HepG2 (cell line): Measurements from ENCODE around the gene PLK5. TPM values are rescaled to one million over a fixed set of nuclear protein-coding genes. Genes with fewer than 3 reads are reported as not detected.

ENCODE experiments used
- ATF7-NPFF ChIP-seq: sonication (generic); formaldehyde crosslinking; IDR thresholded peaks from 2 replicates; pipeline ENCODE4 v1.8.1; 2023; ENCODE audit warnings: mild to moderate bottlenecking, low read depth, missing genetic modification reagents, moderate library complexity
- ELF1 ChIP-seq: sonication (generic); formaldehyde crosslinking; IDR thresholded peaks from 2 replicates; pipeline ENCODE4 v1.4.0; 2020; ENCODE audit warnings: missing genetic modification reagents
- GFI1 ChIP-seq: sonication (generic); formaldehyde crosslinking; IDR thresholded peaks from 2 replicates; pipeline ENCODE4 v1.5.0; 2020; ENCODE audit warnings: missing genetic modification reagents, mild to moderate bottlenecking, borderline replicate concordance
- HDAC2 ChIP-seq: sonication (generic); formaldehyde crosslinking; IDR thresholded peaks from 2 replicates; pipeline ENCODE4 v1.4.0; 2020; ENCODE audit warnings: missing genetic modification reagents
- KLF9 ChIP-seq: IDR thresholded peaks from 2 replicates; pipeline ENCODE4 v1.6.1; 2016; ENCODE audit warnings: low read depth
- MEIS1 ChIP-seq: sonication (generic); formaldehyde crosslinking; IDR thresholded peaks from 2 replicates; pipeline ENCODE4 v1.9.0; 2021; ENCODE audit warnings: mild to moderate bottlenecking, missing genetic modification reagents, moderate library complexity, borderline replicate concordance
- TEAD3 ChIP-seq: optimal IDR thresholded peaks from 2 replicates; pipeline ENCODE3; 2016; ENCODE audit warnings: borderline replicate concordance
- TGIF2 ChIP-seq: IDR thresholded peaks from 2 replicates; pipeline ENCODE4 v1.6.1; 2016; ENCODE audit warnings: control low read depth, missing compliant biosample characterization
- ZKSCAN8 ChIP-seq: IDR thresholded peaks from 2 replicates; pipeline ENCODE4 v1.6.1; 2016; ENCODE audit warnings: borderline replicate concordance, missing genetic modification reagents, missing compliant biosample characterization
- ZNF138 ChIP-seq: sonication (generic); formaldehyde crosslinking; IDR thresholded peaks from 2 replicates; pipeline ENCODE4 v1.5.0; 2020; ENCODE audit warnings: mild to moderate bottlenecking, low read depth, missing genetic modification reagents
- ZNF143 ChIP-seq: sonication (generic); formaldehyde crosslinking; IDR thresholded peaks from 2 replicates; pipeline ENCODE4 v1.4.0; 2020; ENCODE audit warnings: missing genetic modification reagents
- ZNF20 ChIP-seq: sonication (generic); formaldehyde crosslinking; IDR thresholded peaks from 2 replicates; pipeline ENCODE4 v1.4.0; 2020; ENCODE audit warnings: mild to moderate bottlenecking, moderate library complexity, missing genetic modification reagents
- ZNF34 ChIP-seq: sonication (generic); formaldehyde crosslinking; IDR thresholded peaks from 2 replicates; pipeline ENCODE4 v1.4.0; 2020; ENCODE audit warnings: mild to moderate bottlenecking, missing genetic modification reagents, borderline replicate concordance
- ZNF572 ChIP-seq: sonication (generic); formaldehyde crosslinking; IDR thresholded peaks from 2 replicates; pipeline ENCODE4 v1.5.1; 2020; ENCODE audit warnings: mild to moderate bottlenecking, missing genetic modification reagents
- ZNF7 ChIP-seq: IDR thresholded peaks from 2 replicates; pipeline ENCODE4 v1.6.1; 2016; ENCODE audit warnings: missing biosample characterization, missing genetic modification reagents
- ZNF747 ChIP-seq: sonication (generic); formaldehyde crosslinking; IDR thresholded peaks from 2 replicates; pipeline ENCODE4 v1.8.1; 2023; ENCODE audit warnings: missing genetic modification reagents, mild to moderate bottlenecking, borderline replicate concordance
- ZNF839 ChIP-seq: sonication (generic); formaldehyde crosslinking; IDR thresholded peaks from 2 replicates; pipeline ENCODE4 v1.4.0; 2020; ENCODE audit warnings: missing genetic modification reagents, mild to moderate bottlenecking, borderline replicate concordance
- polyA plus RNA-seq, 8 experiments: library from polyadenylated mRNA; depleted of rRNA in 3 of 8; stranded (reverse) in 7 of 8; unstranded in 1 of 8; fragments of >200 nt; fragmentation: Illumina TruSeq in 4 of 8; extraction: Trizol in 4 of 8; gene quantifications; 2 replicates each; pipeline versions ENCODE4 v1.2.1 to v1.2.3, GENCODE V29; 2011 to 2016; ENCODE audit warnings: low read depth in 4 of 8, missing spikeins in 1 of 8, mixed read lengths in 1 of 8; ENCODE audit not compliant: insufficient read depth in 1 of 8
- total RNA-seq, 5 experiments: library from RNA; depleted of rRNA; stranded (reverse); fragments of >200 nt; fragmentation: Illumina TruSeq; extraction: Trizol; gene quantifications; 2 replicates each; pipeline ENCODE4 v1.2.3, GENCODE V29; 2016; ENCODE audit warnings: low read depth in 1 of 5
- TF ChIP-seq, protein P1 (sequence below): sonication (generic); formaldehyde crosslinking; IDR thresholded peaks from 2 replicates; pipeline ENCODE4 v1.4.0; 2020; ENCODE audit warnings: missing genetic modification reagents
- TF ChIP-seq, protein P2 (sequence below): sonication (generic); formaldehyde crosslinking; IDR thresholded peaks from 2 replicates; pipeline ENCODE4 v1.4.0; 2020; ENCODE audit warnings: missing genetic modification reagents, borderline replicate concordance
- TF ChIP-seq, protein P3 (sequence below): sonication (generic); formaldehyde crosslinking; conservative IDR thresholded peaks from 2 replicates; pipeline ENCODE4 v1.8.1; 2023; ENCODE audit warnings: missing genetic modification reagents
- TF ChIP-seq, protein P4 (sequence below): IDR thresholded peaks from 2 replicates; pipeline ENCODE4 v1.6.1; 2012; ENCODE audit warnings: low read depth, low read length, improper control_type of control experiment

The PLK5 gene
- total and polyA plus RNA-seq, 2 of the 13 experiments (the other 11 are each of a cell fraction or from before 2014, with no cell fraction given) = not detected

DNA sequence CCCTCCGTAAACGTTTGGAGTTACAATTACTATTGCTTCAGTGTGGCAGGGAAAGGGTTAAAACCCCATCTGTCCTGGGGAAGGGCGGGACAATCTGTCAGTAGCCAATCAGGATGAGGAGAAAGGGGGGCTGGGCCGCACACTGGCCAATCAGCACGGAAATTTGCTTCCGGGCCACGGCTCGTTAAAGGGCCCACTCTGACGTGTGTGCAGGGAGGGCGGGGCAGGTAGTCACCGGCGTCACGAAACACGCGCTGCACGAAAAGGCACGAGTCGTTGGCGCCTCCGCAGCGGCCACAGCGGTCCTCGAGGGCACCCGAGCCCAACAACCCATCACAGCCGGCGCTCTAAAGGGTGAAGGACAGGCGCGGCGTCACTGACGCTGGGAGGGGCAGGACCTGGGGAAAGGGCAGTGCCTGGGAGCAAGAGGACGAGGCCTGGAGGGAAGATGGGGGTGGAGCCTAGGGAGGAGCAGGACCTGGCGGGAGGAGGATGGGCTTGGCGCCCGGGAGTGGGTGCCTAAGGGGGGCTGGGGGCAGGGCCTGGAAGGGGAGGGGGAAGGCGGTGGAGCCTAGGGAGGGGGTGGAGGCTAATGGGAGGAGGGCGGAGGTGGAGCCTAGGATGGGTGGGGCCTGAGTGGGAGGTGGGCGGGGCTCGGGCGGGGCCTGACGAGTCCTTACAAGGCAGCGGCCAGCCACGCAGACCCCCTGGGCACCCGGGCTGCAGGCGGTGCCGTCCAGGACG lies 15.9 kb upstream of the PLK5 start (continued):
- TF ChIP-seq, protein P1, sequence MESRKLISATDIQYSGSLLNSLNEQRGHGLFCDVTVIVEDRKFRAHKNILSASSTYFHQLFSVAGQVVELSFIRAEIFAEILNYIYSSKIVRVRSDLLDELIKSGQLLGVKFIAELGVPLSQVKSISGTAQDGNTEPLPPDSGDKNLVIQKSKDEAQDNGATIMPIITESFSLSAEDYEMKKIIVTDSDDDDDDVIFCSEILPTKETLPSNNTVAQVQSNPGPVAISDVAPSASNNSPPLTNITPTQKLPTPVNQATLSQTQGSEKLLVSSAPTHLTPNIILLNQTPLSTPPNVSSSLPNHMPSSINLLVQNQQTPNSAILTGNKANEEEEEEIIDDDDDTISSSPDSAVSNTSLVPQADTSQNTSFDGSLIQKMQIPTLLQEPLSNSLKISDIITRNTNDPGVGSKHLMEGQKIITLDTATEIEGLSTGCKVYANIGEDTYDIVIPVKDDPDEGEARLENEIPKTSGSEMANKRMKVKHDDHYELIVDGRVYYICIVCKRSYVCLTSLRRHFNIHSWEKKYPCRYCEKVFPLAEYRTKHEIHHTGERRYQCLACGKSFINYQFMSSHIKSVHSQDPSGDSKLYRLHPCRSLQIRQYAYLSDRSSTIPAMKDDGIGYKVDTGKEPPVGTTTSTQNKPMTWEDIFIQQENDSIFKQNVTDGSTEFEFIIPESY = peak; percentile 87
- no peak for TF ChIP-seq KLF9 (CRISPR knock-in tag)
- TF ChIP-seq ZKSCAN8 (CRISPR knock-in tag) = no peak
- TF ChIP-seq, protein P2, sequence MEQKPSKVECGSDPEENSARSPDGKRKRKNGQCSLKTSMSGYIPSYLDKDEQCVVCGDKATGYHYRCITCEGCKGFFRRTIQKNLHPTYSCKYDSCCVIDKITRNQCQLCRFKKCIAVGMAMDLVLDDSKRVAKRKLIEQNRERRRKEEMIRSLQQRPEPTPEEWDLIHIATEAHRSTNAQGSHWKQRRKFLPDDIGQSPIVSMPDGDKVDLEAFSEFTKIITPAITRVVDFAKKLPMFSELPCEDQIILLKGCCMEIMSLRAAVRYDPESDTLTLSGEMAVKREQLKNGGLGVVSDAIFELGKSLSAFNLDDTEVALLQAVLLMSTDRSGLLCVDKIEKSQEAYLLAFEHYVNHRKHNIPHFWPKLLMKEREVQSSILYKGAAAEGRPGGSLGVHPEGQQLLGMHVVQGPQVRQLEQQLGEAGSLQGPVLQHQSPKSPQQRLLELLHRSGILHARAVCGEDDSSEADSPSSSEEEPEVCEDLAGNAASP = no peak
- TF ChIP-seq ZNF747 (CRISPR knock-in tag) = no peak
- TF ChIP-seq, protein P3, sequence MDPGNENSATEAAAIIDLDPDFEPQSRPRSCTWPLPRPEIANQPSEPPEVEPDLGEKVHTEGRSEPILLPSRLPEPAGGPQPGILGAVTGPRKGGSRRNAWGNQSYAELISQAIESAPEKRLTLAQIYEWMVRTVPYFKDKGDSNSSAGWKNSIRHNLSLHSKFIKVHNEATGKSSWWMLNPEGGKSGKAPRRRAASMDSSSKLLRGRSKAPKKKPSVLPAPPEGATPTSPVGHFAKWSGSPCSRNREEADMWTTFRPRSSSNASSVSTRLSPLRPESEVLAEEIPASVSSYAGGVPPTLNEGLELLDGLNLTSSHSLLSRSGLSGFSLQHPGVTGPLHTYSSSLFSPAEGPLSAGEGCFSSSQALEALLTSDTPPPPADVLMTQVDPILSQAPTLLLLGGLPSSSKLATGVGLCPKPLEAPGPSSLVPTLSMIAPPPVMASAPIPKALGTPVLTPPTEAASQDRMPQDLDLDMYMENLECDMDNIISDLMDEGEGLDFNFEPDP (CRISPR knock-in tag) = no peak
- TF ChIP-seq ELF1 (CRISPR knock-in tag) = peak; percentile 57
- TF ChIP-seq ZNF839 (CRISPR knock-in tag) = no peak
- TF ChIP-seq, protein P4, sequence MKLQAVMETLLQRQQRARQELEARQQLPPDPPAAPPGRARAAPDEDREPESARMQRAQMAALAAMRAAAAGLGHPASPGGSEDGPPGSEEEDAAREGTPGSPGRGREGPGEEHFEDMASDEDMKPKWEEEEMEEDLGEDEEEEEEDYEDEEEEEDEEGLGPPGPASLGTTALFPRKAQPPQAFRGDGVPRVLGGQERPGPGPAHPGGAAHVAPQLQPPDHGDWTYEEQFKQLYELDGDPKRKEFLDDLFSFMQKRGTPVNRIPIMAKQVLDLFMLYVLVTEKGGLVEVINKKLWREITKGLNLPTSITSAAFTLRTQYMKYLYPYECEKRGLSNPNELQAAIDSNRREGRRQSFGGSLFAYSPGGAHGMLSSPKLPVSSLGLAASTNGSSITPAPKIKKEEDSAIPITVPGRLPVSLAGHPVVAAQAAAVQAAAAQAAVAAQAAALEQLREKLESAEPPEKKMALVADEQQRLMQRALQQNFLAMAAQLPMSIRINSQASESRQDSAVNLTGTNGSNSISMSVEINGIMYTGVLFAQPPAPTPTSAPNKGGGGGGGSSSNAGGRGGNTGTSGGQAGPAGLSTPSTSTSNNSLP = no peak
- no peak for TF ChIP-seq ATF7-NPFF
- no peak for TF ChIP-seq GFI1 (CRISPR knock-in tag)
- no peak for TF ChIP-seq ZNF572 (CRISPR knock-in tag)
- no peak for TF ChIP-seq ZNF34 (CRISPR knock-in tag)
- no peak for TF ChIP-seq HDAC2
- TF ChIP-seq ZNF20 (CRISPR knock-in tag) = no peak
- no peak for TF ChIP-seq ZNF138 (CRISPR knock-in tag)
- no peak for TF ChIP-seq TGIF2 (CRISPR knock-in tag)
- TF ChIP-seq MEIS1 (CRISPR knock-in tag) = no peak
- TF ChIP-seq TEAD3 (CRISPR knock-in tag) = no peak
- TF ChIP-seq ZNF143 = no peak
- no peak for TF ChIP-seq ZNF7 (CRISPR knock-in tag)
